Measurements from ENCODE around the gene ASTN2.

The ASTN2 gene, protein sequence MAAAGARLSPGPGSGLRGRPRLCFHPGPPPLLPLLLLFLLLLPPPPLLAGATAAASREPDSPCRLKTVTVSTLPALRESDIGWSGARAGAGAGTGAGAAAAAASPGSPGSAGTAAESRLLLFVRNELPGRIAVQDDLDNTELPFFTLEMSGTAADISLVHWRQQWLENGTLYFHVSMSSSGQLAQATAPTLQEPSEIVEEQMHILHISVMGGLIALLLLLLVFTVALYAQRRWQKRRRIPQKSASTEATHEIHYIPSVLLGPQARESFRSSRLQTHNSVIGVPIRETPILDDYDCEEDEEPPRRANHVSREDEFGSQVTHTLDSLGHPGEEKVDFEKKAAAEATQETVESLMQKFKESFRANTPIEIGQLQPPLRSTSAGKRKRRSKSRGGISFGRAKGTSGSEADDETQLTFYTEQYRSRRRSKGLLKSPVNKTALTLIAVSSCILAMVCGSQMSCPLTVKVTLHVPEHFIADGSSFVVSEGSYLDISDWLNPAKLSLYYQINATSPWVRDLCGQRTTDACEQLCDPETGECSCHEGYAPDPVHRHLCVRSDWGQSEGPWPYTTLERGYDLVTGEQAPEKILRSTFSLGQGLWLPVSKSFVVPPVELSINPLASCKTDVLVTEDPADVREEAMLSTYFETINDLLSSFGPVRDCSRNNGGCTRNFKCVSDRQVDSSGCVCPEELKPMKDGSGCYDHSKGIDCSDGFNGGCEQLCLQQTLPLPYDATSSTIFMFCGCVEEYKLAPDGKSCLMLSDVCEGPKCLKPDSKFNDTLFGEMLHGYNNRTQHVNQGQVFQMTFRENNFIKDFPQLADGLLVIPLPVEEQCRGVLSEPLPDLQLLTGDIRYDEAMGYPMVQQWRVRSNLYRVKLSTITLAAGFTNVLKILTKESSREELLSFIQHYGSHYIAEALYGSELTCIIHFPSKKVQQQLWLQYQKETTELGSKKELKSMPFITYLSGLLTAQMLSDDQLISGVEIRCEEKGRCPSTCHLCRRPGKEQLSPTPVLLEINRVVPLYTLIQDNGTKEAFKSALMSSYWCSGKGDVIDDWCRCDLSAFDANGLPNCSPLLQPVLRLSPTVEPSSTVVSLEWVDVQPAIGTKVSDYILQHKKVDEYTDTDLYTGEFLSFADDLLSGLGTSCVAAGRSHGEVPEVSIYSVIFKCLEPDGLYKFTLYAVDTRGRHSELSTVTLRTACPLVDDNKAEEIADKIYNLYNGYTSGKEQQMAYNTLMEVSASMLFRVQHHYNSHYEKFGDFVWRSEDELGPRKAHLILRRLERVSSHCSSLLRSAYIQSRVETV (N-terminal part only)

DNA sequence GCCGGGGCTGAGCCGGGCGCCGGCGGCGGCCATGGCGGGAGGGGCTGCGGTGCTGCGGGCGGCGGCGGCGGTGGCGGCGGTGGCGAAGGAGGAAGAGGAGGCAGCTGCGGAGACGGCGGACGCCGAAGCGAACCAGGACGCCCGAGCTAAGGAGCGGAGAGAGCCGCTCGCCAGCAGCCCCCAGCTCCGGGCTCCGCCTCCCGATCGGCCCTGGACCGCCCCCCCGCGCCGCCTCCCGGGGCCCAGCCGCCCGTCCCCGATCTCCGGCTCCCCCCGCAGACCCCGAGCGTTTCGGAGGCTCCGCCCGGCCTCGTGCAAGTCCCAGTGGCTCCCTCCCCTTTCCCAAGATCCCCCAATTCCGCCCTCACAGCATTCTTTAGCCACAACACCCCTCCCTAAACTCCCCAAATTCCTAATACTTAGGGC lies at the start of gene ASTN2:
TSS of gene ASTN2 (minus strand) at position 152 of the 426 bp plus-strand sequence. CDS start at position 33, 119 bp downstream.
- DNase-seq (ENCODE audit: insufficient read length, low spot score) (peak; percentile 40), FAIRE-seq (no peak)
- TF ChIP-seq, protein P1, sequence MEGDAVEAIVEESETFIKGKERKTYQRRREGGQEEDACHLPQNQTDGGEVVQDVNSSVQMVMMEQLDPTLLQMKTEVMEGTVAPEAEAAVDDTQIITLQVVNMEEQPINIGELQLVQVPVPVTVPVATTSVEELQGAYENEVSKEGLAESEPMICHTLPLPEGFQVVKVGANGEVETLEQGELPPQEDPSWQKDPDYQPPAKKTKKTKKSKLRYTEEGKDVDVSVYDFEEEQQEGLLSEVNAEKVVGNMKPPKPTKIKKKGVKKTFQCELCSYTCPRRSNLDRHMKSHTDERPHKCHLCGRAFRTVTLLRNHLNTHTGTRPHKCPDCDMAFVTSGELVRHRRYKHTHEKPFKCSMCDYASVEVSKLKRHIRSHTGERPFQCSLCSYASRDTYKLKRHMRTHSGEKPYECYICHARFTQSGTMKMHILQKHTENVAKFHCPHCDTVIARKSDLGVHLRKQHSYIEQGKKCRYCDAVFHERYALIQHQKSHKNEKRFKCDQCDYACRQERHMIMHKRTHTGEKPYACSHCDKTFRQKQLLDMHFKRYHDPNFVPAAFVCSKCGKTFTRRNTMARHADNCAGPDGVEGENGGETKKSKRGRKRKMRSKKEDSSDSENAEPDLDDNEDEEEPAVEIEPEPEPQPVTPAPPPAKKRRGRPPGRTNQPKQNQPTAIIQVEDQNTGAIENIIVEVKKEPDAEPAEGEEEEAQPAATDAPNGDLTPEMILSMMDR (IDR thresholded peaks at IDR 0.05; ENCODE audit: insufficient read depth, missing control alignments) = no peak

DNA sequence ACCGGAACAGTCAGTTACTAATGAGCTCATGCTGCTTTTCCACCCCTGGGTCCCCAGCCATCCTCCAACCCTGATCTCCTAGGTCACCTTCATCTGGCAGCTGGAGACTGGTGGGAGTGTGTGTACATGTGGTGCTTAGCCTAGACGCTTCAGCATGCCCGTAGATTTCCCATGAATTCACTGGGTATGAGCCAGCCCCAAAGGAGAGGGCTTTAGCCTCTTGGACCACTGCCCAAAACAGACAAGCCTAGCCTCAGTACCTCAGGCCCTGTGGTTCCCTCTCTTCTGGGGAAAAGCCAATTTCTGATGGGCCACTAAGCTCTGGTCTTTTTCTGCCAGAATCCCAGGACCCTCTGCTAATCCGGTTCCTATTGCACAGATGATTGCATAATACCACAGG lies 48.0 kb upstream of the ASTN2 start:
- DNase-seq (ENCODE audit: insufficient read length, low spot score) (no peak), FAIRE-seq (no peak)
- TF ChIP-seq, protein P1 (IDR thresholded peaks at IDR 0.05; ENCODE audit: insufficient read depth, missing control alignments) = no peak

DNA sequence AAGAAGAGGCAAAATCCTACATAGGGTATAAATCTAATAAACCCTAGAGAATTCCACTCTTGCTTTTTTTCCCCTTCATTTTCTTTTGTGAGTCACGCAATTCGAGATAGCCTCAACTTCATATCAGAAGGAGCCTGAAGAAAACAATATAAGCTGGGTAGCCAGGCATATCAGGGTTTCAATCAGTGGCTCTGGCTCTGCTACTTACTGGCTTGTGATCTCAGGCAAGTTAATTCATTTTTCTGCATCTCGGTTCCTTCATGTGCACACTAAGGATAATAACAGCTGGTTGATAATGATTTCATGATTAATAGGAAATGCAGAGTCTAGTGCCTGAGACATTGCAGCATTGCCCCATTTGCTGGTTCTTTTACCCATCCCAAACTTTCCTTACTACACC lies 46.5 kb upstream of the ASTN2 start:
- TF ChIP-seq, protein P1 (IDR thresholded peaks at IDR 0.05; ENCODE audit: insufficient read depth, missing control alignments) = no peak
- DNase-seq (ENCODE audit: insufficient read length, low spot score) (no peak), FAIRE-seq (no peak)

DNA sequence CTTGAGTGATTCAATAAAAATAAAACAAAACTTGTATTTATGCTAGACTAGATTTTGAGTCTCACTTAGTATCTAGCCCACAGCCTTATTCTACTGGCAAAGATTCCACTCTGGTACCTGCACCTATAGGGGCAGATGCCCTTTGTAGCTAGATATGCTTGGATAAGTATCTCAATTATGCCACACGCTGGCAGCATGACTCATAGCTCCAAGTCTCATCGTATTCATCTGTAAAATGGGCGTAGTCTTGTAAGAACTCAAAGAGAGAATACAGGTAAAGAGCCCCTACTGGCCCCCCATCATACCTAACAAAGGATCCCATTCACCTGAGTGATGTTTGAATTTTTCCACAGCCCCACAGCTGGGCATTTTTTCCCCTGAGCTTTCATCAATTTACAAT lies 45.9 kb upstream of the ASTN2 start:
- FAIRE-seq (no peak), DNase-seq (ENCODE audit: insufficient read length, low spot score) (no peak)
- TF ChIP-seq, protein P1 (IDR thresholded peaks at IDR 0.05; ENCODE audit: insufficient read depth, missing control alignments) = no peak

DNA sequence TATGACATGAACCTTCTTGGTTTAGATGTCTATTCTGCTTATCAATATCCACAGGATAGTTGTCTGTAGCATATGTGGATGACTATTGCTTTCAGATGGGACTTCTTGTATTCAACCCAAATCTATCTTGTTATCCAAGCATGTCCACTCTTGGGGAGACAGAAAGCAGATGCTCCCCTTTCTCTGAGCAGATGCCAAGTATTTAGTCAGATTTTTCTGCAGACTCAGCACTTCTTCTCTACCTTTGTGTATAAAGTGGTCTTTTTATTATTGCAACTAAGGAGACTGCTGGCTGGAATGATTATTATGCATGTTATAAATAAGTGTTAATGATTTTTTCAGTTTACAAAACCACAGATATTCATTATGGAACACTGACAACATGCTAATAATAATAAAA lies 45.1 kb upstream of the ASTN2 start:
- FAIRE-seq (peak; percentile 60), DNase-seq (ENCODE audit: insufficient read length, low spot score) (no peak)
- TF ChIP-seq, protein P1 (IDR thresholded peaks at IDR 0.05; ENCODE audit: insufficient read depth, missing control alignments) = no peak

DNA sequence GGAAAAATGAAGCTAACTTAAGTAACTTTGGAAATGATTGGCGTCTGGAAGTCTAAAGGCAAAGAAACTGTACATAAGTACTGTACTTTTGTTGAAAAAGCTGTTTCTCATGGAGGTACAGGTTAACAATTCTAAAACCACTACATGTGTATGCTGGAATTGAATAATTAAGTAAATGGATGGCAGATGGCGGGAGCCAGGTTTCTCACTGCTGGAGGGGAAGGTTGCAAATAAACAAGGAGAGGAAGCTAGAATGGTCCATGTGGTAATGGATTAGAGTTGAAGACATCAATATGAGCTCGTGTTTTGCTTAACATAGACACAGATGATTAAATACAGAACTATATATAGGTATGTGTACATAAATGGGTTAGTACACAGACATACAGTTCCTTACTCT lies 43.2 kb upstream of the ASTN2 start:
- DNase-seq (ENCODE audit: insufficient read length, low spot score) (no peak), FAIRE-seq (no peak)
- TF ChIP-seq, protein P1 (IDR thresholded peaks at IDR 0.05; ENCODE audit: insufficient read depth, missing control alignments) = no peak
